ENCODE data around the gene ZNF726. TPM values are rescaled to one million over a fixed set of nuclear protein-coding genes. Genes with fewer than 3 reads are reported as not detected.

Gene ZNF726
- polyA plus RNA-seq, 6 donors from 2014 or later, result 2.3 to 4.0 (median 2.4) TPM

Other genes starting within 250 kb of the ZNF726 start
- gene ZNF675, start 227.7 kb upstream of the ZNF726 start, polyA plus RNA-seq (ENCODE audit: low read depth in 6 of 6), result 10 to 100 TPM; 23.7 to 50.7 (median 34.7) TPM
- 1 to 10 TPM; 1.0 to 4.3 (median 3.2) TPM for gene ZNF681, start 156.0 kb upstream of the ZNF726 start, polyA plus RNA-seq (ENCODE audit: low read depth in 6 of 6)
- gene ZNF254, start 172.3 kb downstream of the ZNF726 start, polyA plus RNA-seq (ENCODE audit: low read depth in 6 of 6), result 10 to 100 TPM in 5 of 6 donors, 1 to 10 TPM in 1; 6.6 to 13.1 (median 11.2) TPM